Gastrocnemius medialis (tissue), 4 donors: ENCODE results near the gene FRZB.

ENCODE experiments used
- POLR2A ChIP-seq, 2 donors: fragments of 450-650 bp; IDR thresholded peaks; one replicate each; pipeline ENCODE4 v1.6.1; 2017; ENCODE audit warnings: antibody characterized with exemption in 2 of 2, mild to moderate bottlenecking in 2 of 2, moderate library complexity in 2 of 2
- TF ChIP-seq, protein P1 (sequence below), 5 experiments: fragments of 450-650 bp in 3 of 5; fragments of 200-600 bp in 2 of 5; sonication (generic) in 2 of 5; IDR thresholded peaks in 4 of 5; conservative IDR thresholded peaks in 1 of 5; 1 replicate in 4 of 5; 2 replicates in 1 of 5; pipeline ENCODE4 v1.5.1; 2016 to 2019; ENCODE audit warnings: antibody characterized with exemption in 5 of 5, mild to moderate bottlenecking in 3 of 5, moderate library complexity in 3 of 5

DNA sequence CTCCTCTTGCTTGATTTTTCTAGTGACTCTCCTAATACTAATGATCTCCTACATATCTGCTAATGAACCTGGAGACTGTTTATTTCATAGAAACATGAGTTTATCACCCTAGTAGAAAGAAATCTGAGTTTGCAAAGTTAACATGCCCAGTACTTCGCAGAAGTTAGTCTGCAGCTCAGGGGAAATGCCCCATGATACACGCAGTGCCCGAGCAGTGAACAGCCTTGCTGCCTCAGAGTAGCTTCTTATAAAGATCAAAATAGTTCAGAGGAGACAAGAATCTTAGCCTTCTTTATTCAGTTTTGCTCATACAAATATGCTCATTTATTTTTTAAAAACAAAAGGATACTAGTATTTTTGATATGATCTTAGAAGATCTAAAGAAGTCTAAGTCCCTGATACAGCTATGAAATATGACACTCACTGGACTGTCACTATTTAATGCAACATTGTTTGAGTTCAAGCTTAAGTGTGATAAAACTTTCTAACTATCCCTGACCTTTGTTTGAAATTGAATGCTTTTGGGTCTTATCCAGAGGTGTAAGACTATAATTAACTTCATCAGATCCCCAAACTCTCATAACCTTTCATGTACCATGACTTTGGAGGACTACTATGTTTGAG, 20.5 kb downstream of the FRZB start:
- no peak for TF ChIP-seq POLR2A (IDR thresholded peaks at IDR 0.05)
- TF ChIP-seq, protein P1, sequence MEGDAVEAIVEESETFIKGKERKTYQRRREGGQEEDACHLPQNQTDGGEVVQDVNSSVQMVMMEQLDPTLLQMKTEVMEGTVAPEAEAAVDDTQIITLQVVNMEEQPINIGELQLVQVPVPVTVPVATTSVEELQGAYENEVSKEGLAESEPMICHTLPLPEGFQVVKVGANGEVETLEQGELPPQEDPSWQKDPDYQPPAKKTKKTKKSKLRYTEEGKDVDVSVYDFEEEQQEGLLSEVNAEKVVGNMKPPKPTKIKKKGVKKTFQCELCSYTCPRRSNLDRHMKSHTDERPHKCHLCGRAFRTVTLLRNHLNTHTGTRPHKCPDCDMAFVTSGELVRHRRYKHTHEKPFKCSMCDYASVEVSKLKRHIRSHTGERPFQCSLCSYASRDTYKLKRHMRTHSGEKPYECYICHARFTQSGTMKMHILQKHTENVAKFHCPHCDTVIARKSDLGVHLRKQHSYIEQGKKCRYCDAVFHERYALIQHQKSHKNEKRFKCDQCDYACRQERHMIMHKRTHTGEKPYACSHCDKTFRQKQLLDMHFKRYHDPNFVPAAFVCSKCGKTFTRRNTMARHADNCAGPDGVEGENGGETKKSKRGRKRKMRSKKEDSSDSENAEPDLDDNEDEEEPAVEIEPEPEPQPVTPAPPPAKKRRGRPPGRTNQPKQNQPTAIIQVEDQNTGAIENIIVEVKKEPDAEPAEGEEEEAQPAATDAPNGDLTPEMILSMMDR (IDR thresholded peaks at IDR 0.05 in 4 of 5, conservative IDR thresholded peaks at IDR 0.05 in 1 of 5): no peak
